ENCODE results near the gene GATD1.

- no peak for TF ChIP-seq CTCF (conservative IDR thresholded peaks at IDR 0.05 in 1 of 2, IDR thresholded peaks at IDR 0.05 in 1 of 2; ENCODE audit: extremely low read depth in 1 of 2, insufficient read depth in 1 of 2, low read depth in 1 of 2, low read length in 2 of 2)
- TF ChIP-seq EZH2 (IDR thresholded peaks at IDR 0.05; ENCODE audit: borderline replicate concordance, low read length) = no peak
Observed at GRCh38 chr11:779955-780532, 2.8 kb upstream of the GATD1 start.
